Measurements from ENCODE around the gene SEC14L2.

The SEC14L2 gene

GRCh38 chr22:30371981-30372380 is 24.8 kb upstream of the SEC14L2 start:
- ChIA-PET POLR2A (interaction anchor here (1.0 to 4.1 kb wide), 2 partner anchors 15 to 84 kb away, joined by 3 to 31 read pairs; partner anchors contain the start of genes CCDC157 and SF3A1), CTCF (no interaction called here)
- DNase-seq (ENCODE audit: extremely low spot score), result no peak
- no peak for TF ChIP-seq FOXK2 (IDR thresholded peaks at IDR 0.05)
- TF ChIP-seq HDGF (IDR thresholded peaks at IDR 0.05; ENCODE audit: borderline replicate concordance), result no peak
- no peak for TF ChIP-seq L3MBTL2 (conservative IDR thresholded peaks at IDR 0.05)
- TF ChIP-seq CTBP1 (IDR thresholded peaks at IDR 0.05; ENCODE audit: borderline replicate concordance), result no peak
- no peak for TF ChIP-seq PKNOX1 (IDR thresholded peaks at IDR 0.05)
- TF ChIP-seq FOXA1 (IDR thresholded peaks at IDR 0.05), result no peak
- TF ChIP-seq NFRKB (IDR thresholded peaks at IDR 0.05), result no peak
- no peak for TF ChIP-seq SUZ12 (IDR thresholded peaks at IDR 0.05)
- no peak for TF ChIP-seq FOXM1 (IDR thresholded peaks at IDR 0.05; ENCODE audit: borderline replicate concordance)
- TF ChIP-seq LEF1 (IDR thresholded peaks at IDR 0.05; ENCODE audit: borderline replicate concordance), result no peak
- no peak for TF ChIP-seq ZNF384 (IDR thresholded peaks at IDR 0.05)
- no peak for TF ChIP-seq ELF4 (IDR thresholded peaks at IDR 0.05)
- no peak for TF ChIP-seq ARNT (IDR thresholded peaks at IDR 0.05)
- no peak for TF ChIP-seq SP1 (IDR thresholded peaks at IDR 0.05)
- TF ChIP-seq TARDBP (IDR thresholded peaks at IDR 0.05), result no peak

- no peak for DNase-seq (ENCODE audit: extremely low spot score)
- TF ChIP-seq SP1 (IDR thresholded peaks at IDR 0.05) (no peak), PKNOX1 (IDR thresholded peaks at IDR 0.05) (no peak), ELF4 (IDR thresholded peaks at IDR 0.05) (no peak), L3MBTL2 (conservative IDR thresholded peaks at IDR 0.05) (no peak), FOXA1 (IDR thresholded peaks at IDR 0.05) (no peak)
- POLR2A ChIA-PET, result interaction anchor here (1.0 to 4.1 kb wide), 2 partner anchors 16 to 85 kb away, joined by 3 to 31 read pairs; partner anchors contain the start of genes CCDC157 and SF3A1
- CTCF ChIA-PET, result no interaction called here
Measured at GRCh38 chr22:30372915-30373314, 23.9 kb upstream of the SEC14L2 start.

- CTCF ChIA-PET, result interaction anchor here (0.7 kb wide), 2 partner anchors 61 to 71 kb away, joined by 3 to 4 read pairs; no protein-coding TSS in a partner anchor
- TF ChIP-seq L3MBTL2 (conservative IDR thresholded peaks at IDR 0.05), result no peak
- POLR2A ChIA-PET, result interaction anchor here (1.6 to 4.1 kb wide), 2 partner anchors 17 to 23 kb away, joined by 3 to 31 read pairs; partner anchors contain the start of genes CCDC157, SEC14L2 and SF3A1
- no peak for DNase-seq (ENCODE audit: extremely low spot score)
Measured at GRCh38 chr22:30373331-30374325, 23.2 kb upstream of the SEC14L2 start.

GRCh38 chr22:30375312-30375849 is 21.4 kb upstream of the SEC14L2 start:
- TF ChIP-seq TARDBP (IDR thresholded peaks at IDR 0.05) (no peak), NFRKB (IDR thresholded peaks at IDR 0.05) (no peak), L3MBTL2 (conservative IDR thresholded peaks at IDR 0.05) (no peak), FOXA1 (IDR thresholded peaks at IDR 0.05) (no peak), FOXK2 (IDR thresholded peaks at IDR 0.05) (no peak), ELF4 (IDR thresholded peaks at IDR 0.05) (no peak), HDGF (IDR thresholded peaks at IDR 0.05; ENCODE audit: borderline replicate concordance) (no peak), CTBP1 (IDR thresholded peaks at IDR 0.05; ENCODE audit: borderline replicate concordance) (no peak), SP1 (IDR thresholded peaks at IDR 0.05) (no peak), LEF1 (IDR thresholded peaks at IDR 0.05; ENCODE audit: borderline replicate concordance) (no peak), ARNT (IDR thresholded peaks at IDR 0.05) (no peak), ZNF384 (IDR thresholded peaks at IDR 0.05) (no peak), FOXM1 (IDR thresholded peaks at IDR 0.05; ENCODE audit: borderline replicate concordance) (no peak), BHLHE40 (IDR thresholded peaks at IDR 0.05; ENCODE audit: borderline replicate concordance) (no peak), PKNOX1 (IDR thresholded peaks at IDR 0.05) (no peak), SUZ12 (IDR thresholded peaks at IDR 0.05) (no peak)
- DNase-seq (ENCODE audit: extremely low spot score), result no peak
- CTCF ChIA-PET, result no interaction called here
- POLR2A ChIA-PET, result interaction anchor here (0.9 to 1.6 kb wide), 3 partner anchors 12 to 49 kb away, joined by 3 to 5 read pairs (median 4); partner anchors contain the start of genes SEC14L2 and TBC1D10A

- no peak for DNase-seq (ENCODE audit: extremely low spot score)
- ChIA-PET POLR2A (no interaction called here), CTCF (no interaction called here)
- TF ChIP-seq ARNT (IDR thresholded peaks at IDR 0.05), result no peak
- TF ChIP-seq FOXA1 (IDR thresholded peaks at IDR 0.05), result no peak
- no peak for TF ChIP-seq CTBP1 (IDR thresholded peaks at IDR 0.05; ENCODE audit: borderline replicate concordance)
- TF ChIP-seq FOXK2 (IDR thresholded peaks at IDR 0.05), result no peak
- no peak for TF ChIP-seq LEF1 (IDR thresholded peaks at IDR 0.05; ENCODE audit: borderline replicate concordance)
- no peak for TF ChIP-seq TARDBP (IDR thresholded peaks at IDR 0.05)
- TF ChIP-seq SP1 (IDR thresholded peaks at IDR 0.05), result no peak
- TF ChIP-seq L3MBTL2 (conservative IDR thresholded peaks at IDR 0.05), result no peak
- no peak for TF ChIP-seq HDGF (IDR thresholded peaks at IDR 0.05; ENCODE audit: borderline replicate concordance)
- TF ChIP-seq NFRKB (IDR thresholded peaks at IDR 0.05), result no peak
- no peak for TF ChIP-seq ZNF384 (IDR thresholded peaks at IDR 0.05)
Measured at GRCh38 chr22:30380011-30380410, 16.8 kb upstream of the SEC14L2 start.

All from HEK293T (cell line).